GM21381 (cell line): ENCODE data around the gene CADM1.
A peak's percentile ranks its signal among the peaks of the same experiment; 100 is the strongest.
"Not testable (repeated sequence)": the region's sequence is repeated elsewhere in the genome, so short reads cannot be mapped to it uniquely, and the experiment has no call there.

ENCODE experiments used
- ATAC-seq: cut with Tn5 transposase; IDR thresholded peaks from one replicate; pipeline ENCODE4 v1.9.1; 2021; ENCODE audit warnings: mild to moderate bottlenecking, moderate library complexity; ENCODE audit not compliant: unreplicated experiment

The CADM1 gene

GRCh38 chr11:115481528-115481927 lies 22.7 kb downstream of the CADM1 start:
- ATAC-seq = no peak

GRCh38 chr11:115480611-115481010 lies 23.6 kb downstream of the CADM1 start:
- ATAC-seq = no peak

DNA sequence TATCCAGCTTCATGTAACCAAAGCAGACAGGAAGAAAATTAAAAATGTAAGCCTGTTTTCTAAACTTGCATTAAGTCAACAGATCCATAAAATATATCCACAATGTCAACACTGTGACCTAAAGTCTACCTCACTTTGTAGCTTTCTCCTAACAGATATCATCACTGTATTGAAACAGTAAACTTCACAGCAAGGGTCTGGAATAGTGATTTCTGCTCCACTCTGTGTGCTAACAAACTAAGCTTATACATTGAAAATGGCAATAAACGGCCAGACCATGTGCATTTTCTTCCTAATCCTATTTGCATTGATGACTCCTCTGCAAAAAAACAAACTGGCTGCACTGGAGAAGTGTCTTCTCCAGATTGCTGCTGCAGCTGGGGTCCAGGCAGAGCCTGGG lies 26.8 kb downstream of the CADM1 start:
- no peak for ATAC-seq

DNA sequence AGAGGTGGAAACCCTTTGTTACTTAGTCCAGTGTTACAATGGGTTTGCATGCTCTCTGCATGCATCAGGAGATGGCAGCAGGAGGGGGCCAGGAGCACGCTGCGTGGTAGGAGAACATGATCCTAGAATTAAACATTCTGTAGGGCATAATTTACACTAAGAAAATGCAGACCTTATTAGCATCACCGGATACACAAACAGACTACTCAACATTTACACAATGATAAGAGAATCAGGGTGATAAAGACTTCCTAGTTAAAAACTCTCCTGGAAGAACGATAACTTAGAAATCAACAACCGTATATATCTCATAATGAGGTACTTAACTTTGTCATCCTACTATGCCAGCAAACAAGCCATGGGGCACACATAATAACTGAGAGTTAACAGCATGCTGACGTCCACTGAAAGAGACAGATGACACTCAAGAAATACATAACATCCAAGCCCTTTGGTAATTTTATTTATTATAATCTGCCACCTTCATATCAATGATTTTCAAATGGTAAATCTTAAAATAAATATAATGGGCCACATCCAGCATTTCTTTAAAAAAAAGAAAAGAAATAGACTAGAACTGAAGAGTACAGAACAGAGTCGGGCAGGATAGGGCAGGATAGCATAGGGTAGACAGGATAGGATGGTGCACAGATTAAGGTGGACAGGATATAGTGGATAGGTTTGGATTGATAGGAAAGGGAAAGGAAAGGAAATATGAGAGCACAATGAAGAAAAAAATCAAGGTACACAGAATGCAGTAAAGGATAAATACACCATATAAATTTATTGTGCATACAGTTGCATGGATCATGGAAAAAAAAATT lies 27.5 kb downstream of the CADM1 start:
- ATAC-seq = no peak

DNA sequence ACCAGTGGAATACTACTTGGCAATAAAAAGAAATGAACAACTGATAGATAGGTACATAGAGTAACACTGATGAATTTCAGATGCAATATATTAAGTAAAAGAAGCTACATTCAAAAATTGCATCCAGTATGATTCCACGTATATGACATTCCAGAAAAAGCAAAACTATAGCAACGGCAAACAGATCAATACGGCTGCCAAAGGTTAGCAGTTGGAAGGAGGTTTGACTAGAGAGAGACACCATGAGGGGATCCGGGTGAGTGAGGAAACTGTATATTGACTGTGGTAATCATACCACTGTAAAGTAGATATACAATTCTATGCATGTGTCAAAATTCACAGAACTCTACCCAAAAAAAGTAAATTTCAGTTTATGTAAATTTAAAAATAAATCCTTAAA lies 28.7 kb downstream of the CADM1 start:
- no peak for ATAC-seq

DNA sequence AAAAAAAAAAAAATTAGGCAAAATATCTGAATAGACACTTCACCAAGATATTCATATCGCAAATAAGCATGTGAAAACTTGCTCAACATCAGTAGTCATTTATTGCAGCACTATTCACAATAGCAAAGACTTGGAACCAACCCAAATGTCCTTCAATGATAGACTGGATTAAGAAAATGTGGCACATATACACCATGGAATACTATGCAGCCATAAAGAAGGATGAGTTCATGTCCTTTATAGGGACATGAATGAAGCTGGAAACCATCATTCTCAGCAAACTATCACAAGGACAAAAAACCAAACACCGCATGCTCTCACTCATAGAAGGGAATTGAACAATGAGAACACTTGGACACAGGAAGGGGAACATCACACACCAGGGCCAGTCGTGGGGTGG lies 29.9 kb downstream of the CADM1 start:
- not testable (repeated sequence) for ATAC-seq

DNA sequence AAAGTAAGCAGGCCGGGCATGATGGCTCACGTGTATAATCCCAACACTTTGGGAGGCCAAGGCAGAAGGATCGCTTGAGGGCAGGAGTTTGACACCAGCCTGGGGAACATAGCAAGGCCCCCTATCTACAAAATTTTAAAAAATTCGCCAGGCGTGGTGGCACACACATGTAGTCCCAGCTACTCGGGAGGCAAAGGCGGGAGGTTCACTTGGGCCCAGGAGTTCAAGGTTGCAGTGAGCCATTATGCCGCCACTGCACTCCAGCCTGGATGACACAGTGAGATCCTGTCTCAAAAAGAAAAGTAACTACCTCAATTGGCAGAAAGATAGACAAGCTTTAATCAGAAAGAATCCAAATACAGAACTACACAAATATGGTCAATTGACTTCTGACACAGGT lies 31.0 kb downstream of the CADM1 start:
- no peak for ATAC-seq

GRCh38 chr11:115471367-115471766 lies 32.8 kb downstream of the CADM1 start:
- no peak for ATAC-seq

DNA sequence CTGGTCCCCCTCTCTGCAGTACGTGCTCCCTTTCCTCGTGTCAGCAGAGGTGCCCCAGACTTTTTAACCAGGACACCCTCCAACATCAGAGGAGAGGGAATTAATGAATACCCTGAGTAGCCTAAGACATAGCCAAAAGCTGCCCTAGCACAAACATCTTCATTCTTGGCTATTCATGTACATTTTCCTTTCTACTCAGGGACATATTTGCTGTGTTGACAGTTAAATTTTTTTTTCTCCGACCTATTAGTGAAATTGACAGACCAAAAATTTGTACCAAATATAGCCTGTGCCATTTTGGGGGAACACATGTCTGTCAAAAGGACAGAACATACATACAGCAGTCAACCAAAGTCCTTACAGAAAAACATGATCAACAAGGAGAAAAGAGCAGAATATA lies 33.3 kb downstream of the CADM1 start:
- ATAC-seq = no peak

DNA sequence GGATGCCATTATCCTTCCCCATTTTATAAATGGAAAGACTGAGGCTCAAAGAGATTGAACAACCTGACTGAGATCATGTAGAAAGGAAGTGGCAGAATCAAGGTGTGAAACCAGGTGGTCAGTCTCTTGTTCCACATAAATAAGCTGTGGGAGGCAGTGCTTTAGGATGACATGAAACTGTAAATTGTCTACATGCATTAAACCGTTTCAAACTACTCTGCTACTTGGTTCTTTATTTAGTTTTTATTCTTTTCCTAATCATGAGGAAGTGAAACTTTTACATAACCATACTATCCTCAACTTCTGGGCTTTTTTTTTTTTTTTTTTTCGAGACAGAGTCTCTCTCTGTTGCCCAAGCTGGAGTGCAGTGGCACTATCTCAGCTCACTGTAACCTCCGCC lies 34.9 kb downstream of the CADM1 start:
- ATAC-seq = peak; percentile 60

- no peak for ATAC-seq
Observed at GRCh38 chr11:115466122-115466521, 38.1 kb downstream of the CADM1 start.

DNA sequence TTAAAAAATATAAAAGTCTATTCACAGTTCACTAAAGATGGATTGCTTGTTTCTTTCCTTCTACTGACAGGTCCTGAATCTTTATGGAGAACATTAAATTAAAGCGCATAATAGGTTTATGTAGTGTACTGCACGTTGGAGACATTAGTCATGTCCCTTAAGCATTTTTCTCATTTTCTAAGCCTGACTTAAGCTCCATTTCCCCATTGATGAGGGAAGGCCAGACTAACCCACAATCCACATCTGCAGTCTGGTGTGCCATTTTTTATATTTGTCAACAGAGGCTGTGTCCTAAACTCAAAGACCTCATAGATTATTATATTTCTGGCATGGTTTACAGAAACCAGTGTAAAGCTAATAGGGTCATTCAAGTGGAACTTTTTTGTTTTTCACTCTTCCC lies 39.9 kb downstream of the CADM1 start:
- ATAC-seq = no peak

DNA sequence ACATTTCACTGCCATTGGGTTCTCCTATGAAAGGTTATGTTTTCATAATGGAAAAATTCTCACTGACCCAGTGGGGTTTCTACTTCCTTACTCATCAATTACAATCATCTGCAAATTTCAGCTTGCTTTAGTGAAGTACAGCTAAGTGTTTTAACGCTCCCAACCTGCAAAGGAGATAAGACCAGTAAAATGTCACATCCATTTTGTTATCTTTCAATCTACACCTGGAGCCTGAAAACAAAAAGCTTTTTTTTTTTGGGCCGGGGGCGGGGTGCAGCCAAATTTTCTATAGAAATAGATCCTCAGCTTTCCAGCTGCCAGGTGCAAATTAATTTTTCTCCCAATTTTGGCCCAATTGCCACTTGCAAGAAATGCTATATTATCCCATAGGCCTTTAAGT lies 40.6 kb downstream of the CADM1 start:
- ATAC-seq = no peak

- ATAC-seq = no peak
Observed at GRCh38 chr11:115462757-115463156, 41.5 kb downstream of the CADM1 start.

DNA sequence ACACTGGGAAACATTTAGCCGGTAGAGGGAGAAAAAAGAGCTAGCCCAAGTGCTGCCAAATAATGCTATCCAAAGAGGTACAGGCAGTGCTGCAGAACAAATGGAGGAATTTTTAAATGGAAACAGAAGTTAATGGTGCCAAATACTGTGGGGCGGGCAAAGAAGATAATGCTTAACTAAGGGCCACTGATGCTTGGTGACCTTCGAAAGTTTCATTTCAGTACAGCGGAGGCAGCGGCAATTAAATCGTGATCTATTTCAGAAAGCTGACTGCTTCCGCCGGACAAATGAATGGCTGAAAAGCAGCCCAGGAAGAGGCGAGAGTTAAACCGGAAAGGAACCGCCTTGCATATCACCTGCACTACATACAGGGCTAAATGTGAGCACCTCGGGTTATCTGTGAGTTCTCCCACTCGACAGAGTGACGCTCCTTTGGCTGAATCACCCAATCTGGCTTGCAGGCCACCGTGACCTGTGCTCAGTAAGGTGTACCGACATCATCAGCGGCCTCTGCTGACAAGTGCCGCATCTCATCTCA lies 42.1 kb downstream of the CADM1 start:
- ATAC-seq = no peak

- ATAC-seq = no peak
Observed at GRCh38 chr11:115460512-115460911, 43.7 kb downstream of the CADM1 start.

GRCh38 chr11:115459563-115459962 lies 44.7 kb downstream of the CADM1 start:
- ATAC-seq = no peak

- ATAC-seq = no peak
Observed at GRCh38 chr11:115458877-115459276, 45.3 kb downstream of the CADM1 start.

- no peak for ATAC-seq
Observed at GRCh38 chr11:115456019-115456418, 48.2 kb downstream of the CADM1 start.

DNA sequence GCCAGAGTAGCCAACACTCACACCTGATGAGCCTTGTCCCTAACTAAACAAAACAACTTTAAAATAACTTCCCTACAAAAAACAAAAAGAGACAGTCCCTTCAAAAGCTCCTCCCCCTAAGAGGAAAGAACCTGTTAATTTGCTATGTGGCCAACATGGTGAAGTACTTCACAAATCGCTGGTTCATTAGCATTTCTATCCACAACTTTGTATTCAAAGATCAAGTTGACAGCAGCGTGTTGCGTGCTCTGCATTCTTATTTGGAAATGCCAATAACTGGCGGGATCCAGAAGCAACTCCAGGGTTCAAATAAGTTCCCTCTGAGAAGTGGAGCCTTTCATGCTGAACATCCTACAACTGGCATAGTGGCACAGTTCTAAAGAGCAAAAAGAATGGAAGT lies 48.6 kb downstream of the CADM1 start:
- ATAC-seq = no peak

DNA sequence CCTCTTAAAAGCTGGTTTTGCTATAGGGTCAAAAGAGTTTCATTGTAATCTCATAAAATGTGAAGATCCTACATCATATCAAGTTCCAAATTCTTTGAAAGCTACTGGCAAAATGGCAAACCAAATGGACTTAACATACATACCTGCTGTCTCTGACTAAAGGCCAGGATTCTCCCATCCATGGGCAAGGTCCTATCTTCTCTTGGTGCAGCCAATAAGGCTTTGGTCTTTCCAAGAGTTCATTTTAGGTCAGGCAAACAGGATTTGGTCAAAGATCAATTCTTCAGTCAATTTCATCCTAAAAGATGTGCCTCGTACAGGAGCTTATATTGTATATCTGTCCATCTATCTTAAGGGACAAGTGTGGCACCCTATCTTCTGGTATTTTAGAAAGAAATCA lies 49.7 kb downstream of the CADM1 start:
- no peak for ATAC-seq

DNA sequence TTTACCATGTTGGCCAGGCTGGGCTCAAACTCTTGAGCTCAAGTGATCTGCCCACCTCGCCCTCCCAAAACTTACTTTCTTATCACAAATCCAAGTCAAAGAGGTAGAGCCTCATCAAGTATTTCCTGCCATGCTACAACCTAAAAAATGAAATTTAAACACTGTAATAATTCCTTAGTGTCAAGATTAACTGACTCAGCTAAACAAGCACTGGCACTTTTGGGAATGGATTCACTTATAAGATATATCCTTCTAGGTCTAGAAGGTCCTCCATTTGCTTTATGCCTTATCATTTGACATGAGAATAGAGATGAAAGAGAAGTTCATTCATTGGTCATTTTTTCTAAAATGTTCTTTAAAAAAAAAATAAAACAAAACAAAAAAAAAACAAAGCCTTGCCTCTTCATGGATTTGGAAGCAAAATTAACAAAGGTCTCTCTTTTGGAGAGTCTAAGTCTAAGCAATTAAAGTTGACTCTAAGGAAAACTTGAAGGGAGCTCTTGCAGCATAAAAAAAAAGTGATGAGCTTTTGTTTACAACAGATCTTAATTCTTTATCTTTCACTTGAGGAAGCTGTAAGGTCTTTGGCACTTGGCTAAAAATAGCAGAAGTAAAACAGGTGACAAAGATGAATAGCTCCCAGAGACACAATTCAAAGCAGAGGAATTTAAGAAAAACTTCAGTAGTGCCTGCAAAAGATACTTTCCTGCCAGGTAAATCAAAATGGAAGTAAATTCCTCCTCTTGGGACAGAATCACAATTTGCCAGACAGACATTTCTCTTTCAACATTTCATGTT lies 50.3 kb downstream of the CADM1 start:
- ATAC-seq = no peak
